ENCODE data around the gene SLC44A3. TPM values are rescaled to one million over a fixed set of nuclear protein-coding genes. Genes with fewer than 3 reads are reported as not detected.
A peak's percentile ranks its signal among the peaks of the same experiment; 100 is the strongest.

Gene SLC44A3
- total RNA-seq, 1 donor from 2014 or later: not detected

GRCh38 chr1:94819238-94819944 lies 766 bp upstream of the SLC44A3 start:
- ChIA-PET POLR2A (no interaction called here), CTCF (interaction anchor here (0.7 kb wide), 1 partner anchor 35 kb away, joined by 3 read pairs; no protein-coding TSS in a partner anchor)
- Mint-ChIP-seq H3K36me3 (ENCODE audit: low read depth) (no peaks in the 10 kb centered on the region), H3K9me3 (peaks cover 2% of the 10 kb centered on the region), H3K27ac (no peak overlapping the region), H3K4me1 (peaks cover 10% of the 10 kb centered on the region), H3K4me3 (peak overlapping the region; percentile 25), H3K27me3 (peaks cover 45% of the 10 kb centered on the region)
- intact Hi-C loops (cut with micrococcal nuclease): no loop called here
- DNase-seq (no peak), ATAC-seq (ENCODE audit: low read depth) (no peak)
- no peak for TF ChIP-seq CTCF (IDR thresholded peaks at IDR 0.05)

GRCh38 chr1:94820936-94821335 lies 779 bp downstream of the SLC44A3 start:
- intact Hi-C loops (cut with micrococcal nuclease): no loop called here
- ATAC-seq (ENCODE audit: low read depth) (no peak), DNase-seq (no peak)
- Mint-ChIP-seq H3K4me1 (peaks cover 10% of the 10 kb centered on the region), H3K4me3 (peak overlapping the region; percentile 17), H3K36me3 (ENCODE audit: low read depth) (no peaks in the 10 kb centered on the region), H3K27ac (no peak overlapping the region), H3K27me3 (peaks cover 49% of the 10 kb centered on the region), H3K9me3 (peaks cover 2% of the 10 kb centered on the region)
- TF ChIP-seq CTCF (IDR thresholded peaks at IDR 0.05): no peak
- ChIA-PET POLR2A (no interaction called here), CTCF (interaction anchor here (1.1 kb wide), 1 partner anchor 357 kb away, joined by 3 read pairs; no protein-coding TSS in a partner anchor)

GRCh38 chr1:94821636-94822305 lies 1.6 kb downstream of the SLC44A3 start:
- intact Hi-C loops (cut with micrococcal nuclease): no loop called here
- H3K4me1 Mint-ChIP-seq: peaks cover 10% of the 10 kb centered on the region
- POLR2A ChIA-PET: no interaction called here
- no peak for TF ChIP-seq CTCF (IDR thresholded peaks at IDR 0.05)
- peaks cover 44% of the 10 kb centered on the region for H3K27me3 Mint-ChIP-seq
- ATAC-seq (ENCODE audit: low read depth) (no peak), DNase-seq (no peak)
- CTCF ChIA-PET: interaction anchor here (1.9 kb wide), 1 partner anchor 33 kb away, joined by 6 read pairs; no protein-coding TSS in a partner anchor
- peaks cover under 1% of the 10 kb centered on the region for H3K9me3 Mint-ChIP-seq
- no peaks in the 10 kb centered on the region for H3K36me3 Mint-ChIP-seq (ENCODE audit: low read depth)
- no peak overlapping the region for H3K27ac Mint-ChIP-seq
- no peak overlapping the region for H3K4me3 Mint-ChIP-seq

- no peak for DNase-seq
- Mint-ChIP-seq H3K4me1 (peaks cover 10% of the 10 kb centered on the region), H3K36me3 (ENCODE audit: low read depth) (no peaks in the 10 kb centered on the region), H3K27ac (no peak overlapping the region), H3K4me3 (no peak overlapping the region), H3K9me3 (no peaks in the 10 kb centered on the region), H3K27me3 (peaks cover 45% of the 10 kb centered on the region)
- ChIA-PET CTCF (interaction anchor here (1.9 kb wide), 1 partner anchor 31 kb away, joined by 6 read pairs; no protein-coding TSS in a partner anchor), POLR2A (no interaction called here)
- TF ChIP-seq CTCF (IDR thresholded peaks at IDR 0.05): no peak
- no peak for ATAC-seq (ENCODE audit: low read depth)
- intact Hi-C loops (cut with micrococcal nuclease): no loop called here
Measured at GRCh38 chr1:94823116-94823515, 3.0 kb downstream of the SLC44A3 start.

GRCh38 chr1:94825936-94826335 lies 5.8 kb downstream of the SLC44A3 start:
- no peak for TF ChIP-seq CTCF (IDR thresholded peaks at IDR 0.05)
- ATAC-seq (ENCODE audit: low read depth) (no peak), DNase-seq (no peak)
- peaks cover 4% of the 10 kb centered on the region for H3K4me1 Mint-ChIP-seq
- peaks cover 35% of the 10 kb centered on the region for H3K27me3 Mint-ChIP-seq
- intact Hi-C loops (cut with micrococcal nuclease): no loop called here
- POLR2A ChIA-PET: no interaction called here
- no peak overlapping the region for H3K4me3 Mint-ChIP-seq
- H3K9me3 Mint-ChIP-seq: no peaks in the 10 kb centered on the region
- no peaks in the 10 kb centered on the region for H3K36me3 Mint-ChIP-seq (ENCODE audit: low read depth)
- H3K27ac Mint-ChIP-seq: no peak overlapping the region
- CTCF ChIA-PET: no interaction called here
